ENCODE measurements around the gene EPS8.
"Not testable (repeated sequence)": the region's sequence is repeated elsewhere in the genome, so short reads cannot be mapped to it uniquely, and the experiment has no call there.

The EPS8 gene

DNA sequence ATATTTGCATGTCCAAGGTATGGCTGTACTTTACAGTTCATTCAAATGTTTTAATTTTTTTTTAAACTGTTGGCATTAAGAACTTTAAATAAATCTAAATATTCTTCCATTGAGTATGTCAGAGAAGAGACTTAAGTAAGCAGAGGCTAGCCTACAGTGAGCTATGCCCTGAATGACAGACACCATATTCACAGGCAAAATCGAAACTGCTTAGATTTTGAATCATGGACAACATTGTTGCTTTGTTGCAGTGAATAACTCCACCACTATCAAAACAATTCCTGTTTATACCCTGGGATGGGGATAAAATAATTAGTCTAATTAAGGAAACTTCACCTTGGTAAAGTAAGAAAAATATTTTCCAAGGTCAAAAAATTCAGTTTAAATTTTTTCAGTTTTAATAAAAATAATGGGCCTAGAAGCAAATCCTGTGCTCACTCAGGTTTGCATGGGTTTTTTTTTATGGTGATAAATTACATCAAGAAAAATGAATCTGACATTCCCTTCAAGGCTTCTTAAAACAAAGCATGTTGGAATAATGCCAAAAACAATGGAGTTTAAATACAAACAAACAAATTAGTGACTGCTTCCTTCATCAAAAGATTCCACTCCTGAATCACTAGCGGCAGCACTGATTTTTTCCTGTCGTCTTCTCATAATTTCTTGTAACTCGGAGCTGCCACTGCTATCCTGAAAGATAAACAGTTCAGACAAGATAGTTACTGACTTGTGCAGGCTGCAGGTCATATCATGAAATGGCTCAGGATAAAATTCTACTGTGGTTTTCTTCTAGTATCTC is 168.2 kb downstream of the EPS8 start:
- Histone ChIP-seq H3K9ac (ENCODE audit: low read depth, low read length) (no peak overlapping the region), H3K36me3 (ENCODE audit: control insufficient read depth, insufficient read depth, low read length) (no peaks in the 10 kb centered on the region), H3K4me3 (ENCODE audit: low read depth, low read length) (no peak overlapping the region), H3K9me3 (ENCODE audit: control insufficient read depth, insufficient read depth, low read length) (peaks cover 11% of the 10 kb centered on the region), H3K4me1 (ENCODE audit: control insufficient read depth, insufficient read depth, low read length) (no peaks in the 10 kb centered on the region), H3K27me3 (ENCODE audit: control insufficient read depth, insufficient read depth, low read length) (no peaks in the 10 kb centered on the region), H3K27ac (ENCODE audit: low read depth, low read length) (no peak overlapping the region)

DNA sequence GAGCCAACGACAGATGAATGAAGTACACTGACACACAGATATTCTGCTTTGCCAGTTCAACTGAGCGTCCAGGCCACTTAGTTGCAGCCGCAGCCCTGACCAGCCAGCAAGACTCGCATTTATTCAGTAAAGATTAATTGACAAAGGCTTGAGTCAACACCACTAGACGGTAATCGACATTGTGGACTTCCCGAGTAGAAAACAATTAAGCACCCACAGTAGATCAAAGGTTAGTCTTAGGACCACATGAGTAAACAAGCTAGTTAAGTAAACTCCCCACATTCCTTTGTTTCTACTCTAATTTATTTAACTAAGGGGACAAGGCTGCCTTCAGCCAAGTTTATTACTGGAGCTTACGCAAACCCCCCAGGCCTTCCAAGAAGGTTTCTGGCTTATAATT is 172.7 kb downstream of the EPS8 start:
- H3K4me3 ChIP-seq (ENCODE audit: low read depth, low read length); H3K4me1 ChIP-seq (ENCODE audit: control insufficient read depth, insufficient read depth, low read length); H3K27me3 ChIP-seq (ENCODE audit: control insufficient read depth, insufficient read depth, low read length); H3K9ac ChIP-seq (ENCODE audit: low read depth, low read length); H3K36me3 ChIP-seq (ENCODE audit: control insufficient read depth, insufficient read depth, low read length); H3K27ac ChIP-seq (ENCODE audit: low read depth, low read length): not testable (repeated sequence)
- H3K9me3 ChIP-seq (ENCODE audit: control insufficient read depth, insufficient read depth, low read length): peaks cover 14% of the 10 kb centered on the region

DNA sequence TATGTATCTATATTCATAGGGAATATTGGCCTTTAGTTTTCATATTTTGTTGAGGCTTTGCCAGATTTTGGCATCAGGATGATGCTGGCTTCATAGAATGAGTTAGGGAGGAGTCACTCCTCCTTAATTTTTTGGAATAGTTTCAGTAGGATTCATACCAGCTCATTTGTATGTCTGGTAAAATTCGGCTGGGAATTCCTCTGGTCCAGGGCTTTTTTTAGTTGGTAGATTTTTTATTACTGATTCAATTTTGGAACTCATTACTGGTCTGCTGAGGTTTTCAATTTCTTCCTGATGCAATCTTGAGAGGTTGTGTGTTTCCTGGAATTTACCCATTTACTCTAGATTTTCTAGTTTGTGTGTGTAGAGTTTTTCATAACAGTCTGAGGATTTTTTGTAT is 175.2 kb downstream of the EPS8 start:
- Histone ChIP-seq H3K27ac (ENCODE audit: low read depth, low read length) (no peak overlapping the region), H3K36me3 (ENCODE audit: control insufficient read depth, insufficient read depth, low read length) (no peaks in the 10 kb centered on the region), H3K27me3 (ENCODE audit: control insufficient read depth, insufficient read depth, low read length) (no peaks in the 10 kb centered on the region), H3K9me3 (ENCODE audit: control insufficient read depth, insufficient read depth, low read length) (peaks cover 14% of the 10 kb centered on the region), H3K4me1 (ENCODE audit: control insufficient read depth, insufficient read depth, low read length) (no peaks in the 10 kb centered on the region), H3K4me3 (ENCODE audit: low read depth, low read length) (no peak overlapping the region), H3K9ac (ENCODE audit: low read depth, low read length) (no peak overlapping the region)

DNA sequence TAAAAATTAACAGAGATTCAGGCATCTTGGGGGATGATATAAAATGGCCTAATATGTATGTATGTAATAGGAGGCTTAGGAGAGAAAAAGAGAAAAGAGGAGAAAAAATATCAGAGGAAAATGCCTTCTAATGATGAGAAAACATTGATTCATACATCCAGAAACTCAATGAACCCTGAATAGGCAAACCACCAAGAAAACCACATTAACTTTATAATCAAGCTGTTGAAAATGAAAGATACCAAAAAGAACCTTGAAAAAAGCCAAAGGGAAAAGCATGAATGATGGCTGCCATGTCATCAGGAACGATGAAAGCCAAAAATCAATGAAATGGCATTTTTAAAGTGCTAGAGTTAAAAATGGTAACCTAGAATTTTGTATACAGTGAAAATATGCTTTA is 180.2 kb downstream of the EPS8 start:
- no peak overlapping the region for H3K4me3 ChIP-seq (ENCODE audit: low read depth, low read length)
- no peaks in the 10 kb centered on the region for H3K36me3 ChIP-seq (ENCODE audit: control insufficient read depth, insufficient read depth, low read length)
- no peak overlapping the region for H3K9ac ChIP-seq (ENCODE audit: low read depth, low read length)
- no peaks in the 10 kb centered on the region for H3K9me3 ChIP-seq (ENCODE audit: control insufficient read depth, insufficient read depth, low read length)
- no peaks in the 10 kb centered on the region for H3K27me3 ChIP-seq (ENCODE audit: control insufficient read depth, insufficient read depth, low read length)
- no peak overlapping the region for H3K27ac ChIP-seq (ENCODE audit: low read depth, low read length)
- H3K4me1 ChIP-seq (ENCODE audit: control insufficient read depth, insufficient read depth, low read length): no peaks in the 10 kb centered on the region

DNA sequence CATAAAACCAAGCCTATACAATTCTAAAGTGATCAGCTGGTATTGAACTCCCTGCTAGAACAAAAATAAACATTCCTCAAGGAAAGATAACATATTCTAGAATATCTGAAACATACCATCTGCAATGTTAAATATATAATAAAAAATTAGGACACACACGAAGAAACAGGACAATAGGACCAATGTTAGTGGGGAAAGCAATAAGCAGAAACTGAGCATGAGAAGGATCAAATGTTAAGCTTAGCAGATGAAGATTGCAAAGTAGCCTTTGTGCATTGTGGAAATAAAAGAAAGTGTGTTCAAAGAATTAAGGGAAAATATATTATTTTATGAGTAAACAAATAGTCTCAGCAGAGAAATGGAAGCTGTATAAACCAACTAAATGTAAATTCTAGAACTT is 180.8 kb downstream of the EPS8 start:
- no peaks in the 10 kb centered on the region for H3K27me3 ChIP-seq (ENCODE audit: control insufficient read depth, insufficient read depth, low read length)
- H3K4me3 ChIP-seq (ENCODE audit: low read depth, low read length): no peak overlapping the region
- H3K9me3 ChIP-seq (ENCODE audit: control insufficient read depth, insufficient read depth, low read length): no peaks in the 10 kb centered on the region
- no peaks in the 10 kb centered on the region for H3K36me3 ChIP-seq (ENCODE audit: control insufficient read depth, insufficient read depth, low read length)
- no peaks in the 10 kb centered on the region for H3K4me1 ChIP-seq (ENCODE audit: control insufficient read depth, insufficient read depth, low read length)
- no peak overlapping the region for H3K9ac ChIP-seq (ENCODE audit: low read depth, low read length)
- H3K27ac ChIP-seq (ENCODE audit: low read depth, low read length): no peak overlapping the region

DNA sequence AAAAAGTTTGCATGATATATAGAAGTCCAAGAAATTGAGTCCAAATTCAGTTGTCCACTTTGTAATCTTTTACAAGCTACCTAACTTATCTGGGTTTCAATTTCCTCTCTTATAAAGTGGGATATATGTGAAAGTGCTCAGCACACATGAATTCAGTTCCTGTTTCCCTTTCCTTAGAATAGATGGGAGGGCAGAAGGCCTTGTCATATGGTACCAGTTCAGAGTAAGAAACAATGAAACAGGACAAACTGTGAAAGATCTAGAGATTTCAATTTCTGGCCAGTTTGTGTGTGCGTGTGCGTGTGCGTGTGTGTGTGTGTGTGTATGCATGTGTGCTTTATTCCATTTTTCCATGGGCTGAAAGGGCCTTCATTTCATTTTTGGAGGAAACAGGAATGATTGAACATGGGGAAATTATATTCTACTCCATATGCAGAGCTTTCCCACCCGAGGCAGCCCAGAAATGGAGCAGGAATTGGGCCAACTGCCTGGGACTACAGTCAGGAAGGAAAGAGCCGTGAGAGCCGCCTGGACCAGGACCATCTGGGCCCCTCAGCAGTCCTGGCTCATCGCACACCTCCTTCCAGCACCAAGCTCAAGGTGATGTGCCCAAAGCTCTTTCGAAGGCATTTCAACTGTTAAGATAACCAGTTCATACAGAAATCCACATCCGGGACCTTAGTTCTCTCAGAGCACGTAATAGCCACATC is 183.2 kb downstream of the EPS8 start:
- no peaks in the 10 kb centered on the region for H3K36me3 ChIP-seq (ENCODE audit: control insufficient read depth, insufficient read depth, low read length)
- no peaks in the 10 kb centered on the region for H3K9me3 ChIP-seq (ENCODE audit: control insufficient read depth, insufficient read depth, low read length)
- no peaks in the 10 kb centered on the region for H3K4me1 ChIP-seq (ENCODE audit: control insufficient read depth, insufficient read depth, low read length)
- no peaks in the 10 kb centered on the region for H3K27me3 ChIP-seq (ENCODE audit: control insufficient read depth, insufficient read depth, low read length)
- H3K4me3 ChIP-seq (ENCODE audit: low read depth, low read length): no peak overlapping the region
- no peak overlapping the region for H3K27ac ChIP-seq (ENCODE audit: low read depth, low read length)
- H3K9ac ChIP-seq (ENCODE audit: low read depth, low read length): no peak overlapping the region

DNA sequence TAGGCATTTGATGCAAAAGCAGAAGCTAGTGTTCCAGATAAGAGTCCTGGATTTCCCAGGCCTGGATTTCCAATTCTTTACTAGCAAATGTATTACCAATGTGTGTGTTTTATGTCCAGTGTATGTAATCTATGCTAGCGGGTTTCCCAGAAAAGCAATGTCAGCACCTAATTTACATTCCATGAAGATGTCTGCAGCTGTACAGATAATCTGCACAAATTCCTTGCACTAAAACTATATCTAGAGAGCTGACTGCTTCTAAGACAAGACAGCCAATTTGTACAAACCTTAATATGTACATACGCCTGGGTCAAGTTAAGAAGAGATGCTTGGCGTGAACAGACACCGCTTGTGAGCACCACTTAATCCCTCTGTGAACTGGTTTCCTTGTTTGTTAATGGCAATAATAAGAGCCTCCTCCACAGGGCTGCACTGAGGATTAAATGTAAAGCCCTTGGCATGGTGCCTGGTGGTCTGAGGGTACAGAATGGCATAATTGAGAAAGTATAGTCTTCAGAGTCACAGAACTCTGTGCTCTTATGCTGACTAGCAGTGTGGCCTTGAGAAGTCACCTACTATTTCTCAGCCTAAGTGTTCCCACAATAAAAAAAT is 185.6 kb downstream of the EPS8 start:
- Histone ChIP-seq H3K4me3 (ENCODE audit: low read depth, low read length) (no peak overlapping the region), H3K27ac (ENCODE audit: low read depth, low read length) (no peak overlapping the region), H3K9ac (ENCODE audit: low read depth, low read length) (no peak overlapping the region), H3K9me3 (ENCODE audit: control insufficient read depth, insufficient read depth, low read length) (no peaks in the 10 kb centered on the region), H3K4me1 (ENCODE audit: control insufficient read depth, insufficient read depth, low read length) (no peaks in the 10 kb centered on the region), H3K27me3 (ENCODE audit: control insufficient read depth, insufficient read depth, low read length) (no peaks in the 10 kb centered on the region), H3K36me3 (ENCODE audit: control insufficient read depth, insufficient read depth, low read length) (no peaks in the 10 kb centered on the region)

DNA sequence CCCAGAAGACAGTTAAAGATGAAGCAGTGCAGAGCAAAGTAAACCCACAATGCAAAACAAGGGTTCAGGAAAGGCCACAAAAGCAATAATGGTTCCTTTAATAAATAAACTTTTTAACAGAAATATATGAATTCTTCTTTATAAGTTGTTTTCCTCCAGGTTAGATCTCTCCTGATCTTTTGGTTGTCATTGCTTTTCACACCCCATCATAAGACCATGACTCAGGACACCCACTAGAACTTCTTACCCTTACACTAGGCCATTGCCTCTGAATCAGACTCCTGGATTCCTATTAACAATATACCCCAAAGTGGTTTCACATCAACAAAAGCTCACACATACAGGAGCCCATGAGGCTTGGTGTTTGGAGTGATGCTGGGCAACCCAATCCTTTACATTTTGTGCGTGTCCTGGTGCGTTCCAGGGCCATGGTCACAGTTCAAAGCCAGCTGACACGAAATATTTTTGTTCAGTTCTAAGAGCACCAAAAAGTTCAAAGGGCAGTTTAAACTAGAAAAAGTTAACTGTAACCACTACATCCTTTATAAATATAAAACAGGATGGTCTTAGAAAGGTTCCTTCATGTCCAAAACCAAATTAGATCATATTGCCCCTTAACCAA is 187.0 kb downstream of the EPS8 start:
- no peak overlapping the region for H3K9ac ChIP-seq (ENCODE audit: low read depth, low read length)
- no peaks in the 10 kb centered on the region for H3K4me1 ChIP-seq (ENCODE audit: control insufficient read depth, insufficient read depth, low read length)
- no peak overlapping the region for H3K27ac ChIP-seq (ENCODE audit: low read depth, low read length)
- no peaks in the 10 kb centered on the region for H3K27me3 ChIP-seq (ENCODE audit: control insufficient read depth, insufficient read depth, low read length)
- H3K9me3 ChIP-seq (ENCODE audit: control insufficient read depth, insufficient read depth, low read length): no peaks in the 10 kb centered on the region
- H3K4me3 ChIP-seq (ENCODE audit: low read depth, low read length): no peak overlapping the region
- no peaks in the 10 kb centered on the region for H3K36me3 ChIP-seq (ENCODE audit: control insufficient read depth, insufficient read depth, low read length)

DNA sequence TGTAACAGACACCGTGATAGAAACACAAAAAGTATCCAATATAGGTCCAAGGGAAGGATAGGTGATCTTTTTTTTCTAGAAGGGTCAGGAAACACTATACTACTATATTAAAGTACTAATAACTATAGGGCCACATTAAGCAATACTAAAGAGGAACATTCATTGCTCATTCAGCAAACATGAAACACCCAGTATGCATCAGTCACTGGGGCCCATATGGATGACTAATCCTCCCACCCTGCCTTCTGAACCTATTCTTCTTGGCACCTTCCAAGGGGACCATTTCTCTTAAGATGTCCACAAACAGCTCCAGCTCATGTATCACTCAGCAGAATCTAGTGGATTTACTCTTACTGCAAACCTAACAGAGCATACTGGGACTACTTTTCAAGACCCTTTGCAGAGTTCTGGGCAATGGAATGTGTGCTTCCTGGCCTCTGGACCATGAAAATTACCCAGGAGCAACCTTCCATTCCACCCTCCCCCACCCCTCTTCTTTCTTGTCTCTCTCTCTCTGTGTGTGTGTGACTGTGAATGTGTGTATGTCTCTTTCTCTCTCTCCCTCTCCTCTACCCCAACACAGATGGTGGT is 187.9 kb downstream of the EPS8 start:
- Histone ChIP-seq H3K9ac (ENCODE audit: low read depth, low read length) (no peak overlapping the region), H3K9me3 (ENCODE audit: control insufficient read depth, insufficient read depth, low read length) (no peaks in the 10 kb centered on the region), H3K4me3 (ENCODE audit: low read depth, low read length) (no peak overlapping the region), H3K27me3 (ENCODE audit: control insufficient read depth, insufficient read depth, low read length) (no peaks in the 10 kb centered on the region), H3K27ac (ENCODE audit: low read depth, low read length) (no peak overlapping the region), H3K36me3 (ENCODE audit: control insufficient read depth, insufficient read depth, low read length) (no peaks in the 10 kb centered on the region), H3K4me1 (ENCODE audit: control insufficient read depth, insufficient read depth, low read length) (no peaks in the 10 kb centered on the region)

DNA sequence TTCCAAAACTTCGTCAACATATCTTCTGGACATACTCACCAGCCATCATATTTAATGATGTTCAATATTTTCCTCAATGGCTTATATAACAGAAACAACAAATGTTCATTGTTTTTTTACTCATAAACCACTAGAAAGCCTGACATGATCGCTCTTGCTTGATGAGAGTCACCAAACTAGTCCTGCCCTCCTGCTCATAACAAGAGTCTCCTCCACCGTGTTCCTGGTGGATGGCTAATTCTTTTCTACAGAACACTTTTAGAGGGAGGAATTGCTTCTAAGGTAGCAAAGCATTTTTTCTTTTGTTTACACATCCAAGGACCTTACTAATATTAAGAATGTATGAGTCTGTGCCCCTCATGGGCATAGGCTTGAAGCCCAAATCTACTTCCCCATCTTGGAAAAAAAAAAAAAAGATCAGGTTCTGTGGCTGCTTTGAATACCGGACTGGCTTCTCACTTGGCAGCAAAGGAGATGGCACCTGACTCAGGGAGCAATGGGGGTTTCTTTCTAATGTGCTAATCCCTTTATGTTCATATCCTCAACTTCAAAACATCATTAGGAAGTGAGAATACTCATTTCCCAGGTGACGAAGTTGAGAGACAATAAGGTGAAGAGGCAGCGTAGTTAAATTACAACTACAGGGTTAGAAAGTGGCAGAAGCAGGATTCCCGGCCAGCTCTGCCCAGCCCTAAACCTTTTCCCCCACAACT is 188.8 kb downstream of the EPS8 start:
- Histone ChIP-seq H3K9ac (ENCODE audit: low read depth, low read length) (no peak overlapping the region), H3K27me3 (ENCODE audit: control insufficient read depth, insufficient read depth, low read length) (no peaks in the 10 kb centered on the region), H3K9me3 (ENCODE audit: control insufficient read depth, insufficient read depth, low read length) (no peaks in the 10 kb centered on the region), H3K27ac (ENCODE audit: low read depth, low read length) (no peak overlapping the region), H3K4me3 (ENCODE audit: low read depth, low read length) (no peak overlapping the region), H3K4me1 (ENCODE audit: control insufficient read depth, insufficient read depth, low read length) (no peaks in the 10 kb centered on the region), H3K36me3 (ENCODE audit: control insufficient read depth, insufficient read depth, low read length) (no peaks in the 10 kb centered on the region)
